Measurements from ENCODE around the gene PWWP2A. TPM values are rescaled to one million over a fixed set of nuclear protein-coding genes. Genes with fewer than 3 reads are reported as not detected.
A peak's percentile ranks its signal among the peaks of the same experiment; 100 is the strongest.
"Not testable (repeated sequence)": the region's sequence is repeated elsewhere in the genome, so short reads cannot be mapped to it uniquely, and the experiment has no call there.

Gene PWWP2A
- polyA plus RNA-seq (ENCODE audit: insufficient read length in 10 of 10) = 10 to 100 TPM; 11.7 to 18.4 (median 14.3) TPM
- long read RNA-seq, donor 1, partial matches to known transcripts = 0 of 2 reads
- long read RNA-seq, donor 1, other reads (novel, unspliced or antisense) = 0 of 2 reads
- long read RNA-seq, donor 2, partial matches to known transcripts = 62 of 75 reads
- long read RNA-seq, donor 2, other reads (novel, unspliced or antisense) = 11 of 75 reads
- long read RNA-seq, donor 3 = 0 reads
- long read RNA-seq, donor 4, transcript PWWP2A-201 (2 exons, 3,346 nt) = major isoform, 6 of 7 reads
- long read RNA-seq, donor 4, partial matches to known transcripts = 0 of 7 reads
- long read RNA-seq, donor 4, other reads (novel, unspliced or antisense) = 0 of 7 reads
- long read RNA-seq, donor 5, transcript PWWP2A-201 (2 exons, 3,346 nt) = major isoform, 6 of 7 reads
- long read RNA-seq, donor 5, partial matches to known transcripts = 0 of 7 reads
- long read RNA-seq, donor 5, other reads (novel, unspliced or antisense) = 0 of 7 reads
- long read RNA-seq, donor 6, transcript PWWP2A-201 (2 exons, 3,346 nt) = major isoform, 6 of 8 reads
- long read RNA-seq, donor 6, partial matches to known transcripts = 0 of 8 reads
- long read RNA-seq, donor 6, other reads (novel, unspliced or antisense) = 0 of 8 reads
- long read RNA-seq, donor 7, partial matches to known transcripts = 0 of 4 reads
- long read RNA-seq, donor 7, other reads (novel, unspliced or antisense) = 0 of 4 reads
- long read RNA-seq, donor 8, partial matches to known transcripts = 0 of 4 reads
- long read RNA-seq, donor 8, other reads (novel, unspliced or antisense) = 0 of 4 reads
- long read RNA-seq, donor 9, partial matches to known transcripts = 0 of 1 reads
- long read RNA-seq, donor 9, other reads (novel, unspliced or antisense) = 0 of 1 reads

- peak; percentile 100 for DNase-seq
Measured at GRCh38 chr5:160119142-160119904, at the start of gene PWWP2A. Gene PWWP2A, minus strand, starts transcription at chr5:160119450. Its CDS starts 62 bp downstream, at chr5:160119388.

DNA sequence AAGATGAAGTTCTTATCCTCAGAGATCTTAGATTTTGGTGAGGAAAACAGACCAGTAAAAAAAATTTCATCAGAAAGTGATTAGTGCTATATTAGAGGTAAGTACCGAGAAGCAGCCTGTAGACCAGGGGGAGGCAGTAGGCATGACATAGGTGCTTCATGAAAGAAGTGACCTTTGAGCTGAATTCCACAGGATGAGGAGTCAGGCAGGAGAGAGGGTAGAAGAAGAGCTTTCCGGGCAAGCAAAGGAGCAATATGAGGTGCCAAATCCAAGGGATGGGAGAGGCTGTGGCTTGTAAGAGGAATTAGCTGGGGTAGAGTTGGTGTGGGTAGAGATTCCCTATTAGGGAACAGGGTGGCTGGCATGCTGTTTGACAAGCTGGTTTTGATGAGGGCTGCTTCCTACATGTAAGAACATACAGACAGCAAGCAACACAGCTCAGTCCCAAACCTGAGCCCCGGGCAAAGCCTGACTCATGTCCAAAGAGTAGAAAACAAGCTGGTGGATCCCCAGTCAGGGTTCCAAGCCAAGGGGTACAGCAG is 48.4 kb upstream of the PWWP2A start:
- no peak for DNase-seq

DNA sequence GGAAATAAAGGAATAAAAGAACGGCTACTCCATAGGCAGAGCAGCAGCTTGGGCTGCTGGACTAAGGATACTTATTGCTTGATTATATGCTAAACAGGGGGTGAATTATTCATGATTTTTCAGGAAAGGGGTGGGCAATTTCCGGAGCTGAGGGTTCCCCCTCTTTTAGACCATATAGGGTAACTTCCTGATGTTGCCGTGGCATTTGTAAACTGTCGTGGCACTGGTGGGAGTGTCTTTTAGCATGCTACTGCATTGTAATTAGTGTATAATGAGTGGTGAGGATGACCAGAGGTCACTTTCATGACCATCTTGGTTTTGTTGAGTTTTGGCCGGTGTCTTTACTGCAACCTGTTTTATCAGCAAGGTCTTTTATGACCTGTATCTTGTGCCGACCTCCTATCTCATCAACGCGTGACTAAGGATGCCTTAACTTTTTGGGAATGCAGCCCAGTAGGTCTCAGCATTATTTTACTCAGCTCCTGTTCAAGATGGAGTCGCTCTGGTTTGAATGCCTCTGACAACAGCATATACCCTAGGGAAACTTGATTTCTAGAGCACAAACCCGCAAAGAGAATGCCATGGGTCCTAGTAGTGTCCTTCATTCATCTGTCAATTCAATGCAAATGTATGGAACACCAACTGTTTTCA is 47.8 kb upstream of the PWWP2A start:
- DNase-seq = no peak

- no peak for DNase-seq
Measured at GRCh38 chr5:160166069-160166972, 47.1 kb upstream of the PWWP2A start.

GRCh38 chr5:160165137-160166068 is 46.2 kb upstream of the PWWP2A start:
- DNase-seq = peak; percentile 59 to 97 (median 80)

GRCh38 chr5:160162910-160163309 is 43.7 kb upstream of the PWWP2A start:
- DNase-seq = no peak

DNA sequence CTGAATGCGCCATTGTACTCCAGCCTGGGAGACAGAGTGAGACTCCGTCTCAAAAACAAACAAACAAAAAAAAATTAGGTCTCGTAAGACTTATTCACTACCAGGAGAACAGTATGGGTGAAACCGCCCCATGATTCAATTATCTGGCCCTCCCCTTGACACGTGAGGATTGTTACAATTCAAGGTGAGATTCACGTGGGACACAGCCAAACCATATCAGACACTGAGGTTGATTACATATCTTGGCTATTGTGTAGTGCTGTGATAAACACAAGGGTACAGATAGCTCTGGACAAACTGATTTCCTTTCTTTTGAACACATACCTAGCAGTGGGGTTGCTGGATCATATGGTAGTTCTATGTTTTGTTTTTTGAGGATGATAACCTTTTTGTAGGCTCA is 42.4 kb upstream of the PWWP2A start:
- no peak for DNase-seq

DNA sequence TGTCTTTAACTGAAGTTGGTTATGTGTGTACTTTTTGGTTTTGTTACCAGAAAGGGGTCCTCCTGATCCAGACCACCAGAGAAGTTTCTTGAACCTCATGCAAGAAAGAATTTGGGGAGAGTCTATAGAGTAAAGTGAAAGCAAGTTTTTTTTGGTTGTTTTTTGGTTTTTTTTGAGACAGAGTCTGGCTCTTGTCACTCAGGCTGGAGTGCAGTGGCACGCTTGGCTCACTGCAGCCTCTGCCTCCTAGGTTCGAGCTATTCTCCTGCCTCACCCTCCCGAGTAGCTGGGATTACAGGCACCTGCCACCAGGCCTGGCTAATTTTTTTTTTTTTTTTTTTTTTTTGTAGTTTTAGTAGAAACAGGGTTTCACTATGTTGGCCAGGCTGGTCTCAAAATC is 41.6 kb upstream of the PWWP2A start:
- not testable (repeated sequence) for DNase-seq

- DNase-seq = peak in 1 of 3 donors; percentile 35
Measured at GRCh38 chr5:160159991-160160792, 40.9 kb upstream of the PWWP2A start.

- DNase-seq = no peak
Measured at GRCh38 chr5:160158087-160158486, 38.8 kb upstream of the PWWP2A start.

DNA sequence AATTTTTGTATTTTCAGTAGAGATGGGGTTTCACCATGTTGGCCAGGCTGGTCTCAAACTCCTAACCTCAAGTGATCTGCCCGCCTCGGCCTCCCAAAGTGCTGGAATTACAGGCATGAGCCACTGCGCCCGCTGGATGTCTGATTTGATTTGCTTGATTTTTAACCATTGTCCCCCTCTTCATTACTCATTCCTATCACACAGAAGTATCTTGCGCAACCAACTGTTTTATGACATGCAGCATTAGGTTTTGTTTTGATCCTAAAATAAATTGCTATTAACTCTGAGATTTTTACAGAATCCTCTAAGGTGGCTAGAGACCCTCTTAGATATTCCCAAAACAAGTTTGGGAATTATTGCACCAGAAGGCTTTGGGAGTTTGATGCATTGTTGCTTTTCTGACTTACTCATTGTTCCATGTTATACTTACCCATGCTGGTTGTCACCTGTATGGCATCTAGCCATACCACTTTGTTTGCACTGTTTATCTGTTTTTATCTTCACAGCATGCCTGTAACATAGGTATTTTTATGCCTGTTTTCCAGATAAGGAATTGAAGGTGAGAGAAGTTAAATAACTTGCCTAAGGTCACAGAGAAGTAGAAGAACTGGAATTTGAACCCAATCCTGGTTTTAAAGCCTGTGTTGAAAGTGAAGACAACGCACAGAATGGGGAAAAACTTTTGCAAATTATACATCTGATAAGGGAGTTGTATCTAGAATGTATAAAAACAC is 35.9 kb upstream of the PWWP2A start:
- no peak for DNase-seq

- no peak for DNase-seq
Measured at GRCh38 chr5:160152901-160153300, 33.7 kb upstream of the PWWP2A start.

DNA sequence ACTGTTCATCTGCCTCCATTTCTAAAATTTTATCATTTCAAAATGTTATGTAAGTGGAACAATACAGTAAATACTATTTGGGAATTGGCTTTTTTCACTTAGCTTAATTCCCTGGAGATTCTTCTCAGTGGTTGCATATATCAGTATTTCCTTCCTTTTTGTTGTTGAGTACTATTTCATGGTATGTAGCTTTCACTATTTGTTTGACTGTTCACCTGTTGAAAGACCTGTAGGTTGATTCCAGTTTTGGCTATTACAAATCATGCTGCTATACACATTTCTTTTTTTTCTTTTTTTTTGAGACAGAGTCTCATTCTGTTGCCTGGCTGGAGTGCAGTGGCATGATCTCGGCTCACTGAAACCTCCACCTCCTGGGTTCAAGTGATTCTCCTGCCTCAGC is 33.0 kb upstream of the PWWP2A start:
- no peak for DNase-seq

DNA sequence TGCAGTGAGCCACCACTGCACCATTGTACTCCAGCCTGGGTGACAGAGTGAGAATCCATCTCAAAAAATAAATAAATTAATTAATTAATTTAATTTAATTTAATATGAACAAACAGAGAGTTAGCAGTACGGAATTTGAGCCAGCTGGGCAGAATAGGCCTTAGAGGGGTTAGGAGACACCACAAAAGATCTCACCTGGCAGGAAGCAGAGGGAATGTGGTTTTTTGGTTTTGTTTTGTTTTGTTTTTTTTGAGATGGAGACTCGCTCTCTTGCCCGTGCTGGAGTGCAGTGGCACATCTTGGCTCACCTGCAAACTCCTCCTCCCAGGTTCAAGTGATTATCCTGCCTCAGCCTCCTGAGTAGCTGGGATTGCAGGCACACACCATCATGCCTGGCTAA is 31.8 kb upstream of the PWWP2A start:
- DNase-seq = no peak

GRCh38 chr5:160150381-160150780 is 31.1 kb upstream of the PWWP2A start:
- DNase-seq = no peak

DNA sequence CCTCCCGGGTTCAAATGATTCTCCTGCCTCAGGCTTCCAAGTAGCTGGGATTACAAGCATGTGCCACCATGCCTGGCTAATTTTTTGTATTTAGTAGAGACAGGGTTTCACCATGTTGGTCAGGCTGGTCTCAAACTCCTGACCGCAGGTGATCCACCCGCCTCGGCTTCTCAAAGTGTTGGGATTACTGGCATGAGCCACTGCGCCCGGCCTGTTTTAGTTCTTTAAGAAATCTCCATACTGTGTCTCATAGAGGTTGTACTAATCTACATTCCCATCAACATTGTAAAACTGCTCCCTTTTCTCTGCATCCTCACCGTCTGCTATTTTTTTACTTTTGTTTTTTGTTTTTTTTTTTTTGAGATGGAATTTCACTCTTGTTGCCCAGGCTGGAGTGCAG is 25.2 kb upstream of the PWWP2A start:
- DNase-seq = not testable (repeated sequence)

- no peak for DNase-seq
Measured at GRCh38 chr5:160134332-160134731, 15.1 kb upstream of the PWWP2A start.

Data from muscle of back (tissue), 13 donors.